ENCODE data around the gene MPDZ. TPM values are rescaled to one million over a fixed set of nuclear protein-coding genes. Genes with fewer than 3 reads are reported as not detected.

Gene MPDZ
- total and polyA plus RNA-seq, 2 of the 4 experiments (the other 2 are of a cell fraction): 18.8 to 39.3 TPM

DNA sequence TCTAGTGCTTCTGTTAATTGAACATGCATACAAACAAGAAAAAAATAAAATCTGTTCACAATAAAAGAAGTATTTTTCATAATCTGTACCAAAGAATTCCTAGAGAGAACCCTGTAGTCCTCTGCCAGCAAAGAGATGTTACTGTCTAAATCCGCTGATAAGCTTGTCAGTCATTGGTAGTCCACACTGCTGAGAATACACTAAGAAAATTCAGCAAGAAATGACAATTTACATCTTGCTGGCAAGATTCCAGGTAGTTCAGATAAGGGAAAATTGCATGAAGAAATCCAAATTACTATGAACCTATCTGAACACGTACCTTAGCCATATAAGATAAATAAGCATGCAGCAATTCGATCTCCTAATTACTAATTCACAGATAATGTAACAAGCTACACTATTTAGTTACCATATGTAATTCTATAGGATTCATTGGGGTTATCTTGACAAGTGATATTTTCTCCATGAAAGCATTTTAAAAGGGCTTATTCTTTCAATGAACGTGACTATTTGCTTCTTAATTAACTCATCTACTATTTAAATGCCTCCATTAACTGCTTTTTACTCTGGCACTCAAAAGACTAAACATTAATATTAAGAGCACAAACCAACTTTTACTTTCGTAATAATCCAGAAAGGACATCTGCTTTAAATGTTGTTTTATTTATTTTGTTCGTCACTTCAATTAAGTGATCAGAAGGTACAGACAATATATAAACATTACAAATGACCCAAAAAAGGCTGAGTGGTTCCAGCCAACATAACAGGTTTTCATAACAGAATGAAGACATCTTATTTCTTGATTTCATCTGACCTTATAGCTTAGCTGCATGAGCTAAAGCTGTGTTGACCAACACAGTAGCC lies 9.7 kb downstream of the MPDZ start:
- no peak overlapping the region for H4K8ac ChIP-seq (ENCODE audit: low read depth in 2 of 2, low read length in 2 of 2)
- H3K4me3 ChIP-seq (ENCODE audit: insufficient read depth, low read depth, low read length): no peak overlapping the region
- H4K5ac ChIP-seq (ENCODE audit: low read depth, low read length): no peak overlapping the region
- H3K9me1 ChIP-seq (ENCODE audit: insufficient read depth, low read length): no peaks in the 10 kb centered on the region
- H2BK120ac ChIP-seq (ENCODE audit: low read depth, low read length): no peak overlapping the region
- H2AK9ac ChIP-seq (replicated peaks; ENCODE audit: low read depth, low read length, poor library complexity): no peak overlapping the region
- peaks cover 2% of the 10 kb centered on the region; the same call in 1 of the 2 replicates for H3K9me3 ChIP-seq (ENCODE audit: control insufficient read depth, insufficient read depth, low read length)
- WGBS, 2 experiments (ENCODE audit: extremely low coverage in 2 of 2, insufficient read length in 1 of 2): no CpG with 5 or more reads among the region's 6 CpGs
- TF ChIP-seq NFE2L2 (IDR thresholded peaks at IDR 0.05; ENCODE audit: low read depth, low read length): no peak
- no peak for TF ChIP-seq POLR2A (IDR thresholded peaks at IDR 0.05; ENCODE audit: low read depth, low read length)
- TF ChIP-seq MAFK (IDR thresholded peaks at IDR 0.05; ENCODE audit: low read depth, low read length): no peak
- TF ChIP-seq RFX5 (IDR thresholded peaks at IDR 0.05; ENCODE audit: low read depth, low read length): no peak
- TF ChIP-seq RAD21 (IDR thresholded peaks at IDR 0.05; ENCODE audit: low read length): no peak
- TF ChIP-seq, protein P1, sequence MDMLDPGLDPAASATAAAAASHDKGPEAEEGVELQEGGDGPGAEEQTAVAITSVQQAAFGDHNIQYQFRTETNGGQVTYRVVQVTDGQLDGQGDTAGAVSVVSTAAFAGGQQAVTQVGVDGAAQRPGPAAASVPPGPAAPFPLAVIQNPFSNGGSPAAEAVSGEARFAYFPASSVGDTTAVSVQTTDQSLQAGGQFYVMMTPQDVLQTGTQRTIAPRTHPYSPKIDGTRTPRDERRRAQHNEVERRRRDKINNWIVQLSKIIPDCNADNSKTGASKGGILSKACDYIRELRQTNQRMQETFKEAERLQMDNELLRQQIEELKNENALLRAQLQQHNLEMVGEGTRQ (IDR thresholded peaks at IDR 0.05; ENCODE audit: low read depth, low read length): no peak
- no peak for TF ChIP-seq CHD1 (IDR thresholded peaks at IDR 0.05; ENCODE audit: low read depth, low read length)
- TF ChIP-seq MAZ (IDR thresholded peaks at IDR 0.05; ENCODE audit: borderline replicate concordance, low read depth, low read length): no peak
- no peak for TF ChIP-seq RCOR1 (IDR thresholded peaks at IDR 0.05; ENCODE audit: insufficient replicate concordance, low read length)
- TF ChIP-seq, protein P2, sequence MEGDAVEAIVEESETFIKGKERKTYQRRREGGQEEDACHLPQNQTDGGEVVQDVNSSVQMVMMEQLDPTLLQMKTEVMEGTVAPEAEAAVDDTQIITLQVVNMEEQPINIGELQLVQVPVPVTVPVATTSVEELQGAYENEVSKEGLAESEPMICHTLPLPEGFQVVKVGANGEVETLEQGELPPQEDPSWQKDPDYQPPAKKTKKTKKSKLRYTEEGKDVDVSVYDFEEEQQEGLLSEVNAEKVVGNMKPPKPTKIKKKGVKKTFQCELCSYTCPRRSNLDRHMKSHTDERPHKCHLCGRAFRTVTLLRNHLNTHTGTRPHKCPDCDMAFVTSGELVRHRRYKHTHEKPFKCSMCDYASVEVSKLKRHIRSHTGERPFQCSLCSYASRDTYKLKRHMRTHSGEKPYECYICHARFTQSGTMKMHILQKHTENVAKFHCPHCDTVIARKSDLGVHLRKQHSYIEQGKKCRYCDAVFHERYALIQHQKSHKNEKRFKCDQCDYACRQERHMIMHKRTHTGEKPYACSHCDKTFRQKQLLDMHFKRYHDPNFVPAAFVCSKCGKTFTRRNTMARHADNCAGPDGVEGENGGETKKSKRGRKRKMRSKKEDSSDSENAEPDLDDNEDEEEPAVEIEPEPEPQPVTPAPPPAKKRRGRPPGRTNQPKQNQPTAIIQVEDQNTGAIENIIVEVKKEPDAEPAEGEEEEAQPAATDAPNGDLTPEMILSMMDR (conservative IDR thresholded peaks at IDR 0.05; ENCODE audit: low read depth, low read length): no peak
- TF ChIP-seq MXI1 (IDR thresholded peaks at IDR 0.05; ENCODE audit: borderline replicate concordance, low read depth, low read length): no peak
- intact Hi-C loops (cut with micrococcal nuclease) (loop anchor here (10.0 kb wide), 2 partner anchors 145 to 1155 kb away; no protein-coding TSS in a partner anchor), dilution Hi-C loops (cut with HindIII; ENCODE audit: low sequenced_read_pairs, unreplicated experiment) (no loop called here), in situ Hi-C loops (cut with MboI; ENCODE audit: low sequenced_read_pairs) (no loop called here)
- ATAC-seq (ENCODE audit: low read depth) (no peak), DNase-seq (no peak)
- peaks cover 17% of the 10 kb centered on the region for H4K20me1 ChIP-seq (ENCODE audit: insufficient read depth, low read length)
- peaks cover 14 to 49% of the 10 kb centered on the region in 2 experiments for H3K79me1 ChIP-seq (ENCODE audit: low read depth in 1 of 2, low read length in 2 of 2)
- no peak overlapping the region for H3K9ac ChIP-seq (ENCODE audit: low read depth, low read length)
- no peak overlapping the region for H3K18ac ChIP-seq (ENCODE audit: low read depth, low read length)
- CTCF ChIA-PET: interaction anchor here (0.6 kb wide), 1 partner anchor 8 kb away, joined by 5 read pairs; no protein-coding TSS in a partner anchor
- no peak overlapping the region for H2BK20ac ChIP-seq (ENCODE audit: low read depth, low read length)
- no peak overlapping the region for H3K56ac ChIP-seq (ENCODE audit: extremely low read depth, insufficient read depth, low read length)
- H3K23ac ChIP-seq (ENCODE audit: low read depth, low read length): no peak overlapping the region
- no peak overlapping the region for H3K4me2 ChIP-seq (ENCODE audit: low read depth, low read length)
- no peak overlapping the region for H2BK15ac ChIP-seq (ENCODE audit: low read depth, low read length)
- no peaks in the 10 kb centered on the region for H3K27me3 ChIP-seq (ENCODE audit: control insufficient read depth, insufficient read depth, low read length)
- H3K4ac ChIP-seq (ENCODE audit: low read depth, low read length): no peak overlapping the region
- H3K36me3 ChIP-seq (ENCODE audit: control insufficient read depth, insufficient read depth, low read length): peaks cover 3% of the 10 kb centered on the region
- no TSS peak for BruUV-seq (replicated peaks)
- H3K4me1 ChIP-seq (ENCODE audit: control insufficient read depth, insufficient read depth, low read length): peaks cover 1% of the 10 kb centered on the region; the same call in 1 of the 2 replicates
- H3K14ac ChIP-seq (replicated peaks; ENCODE audit: low read depth, low read length): no peak overlapping the region
- no peak overlapping the region for H2AK5ac ChIP-seq (ENCODE audit: low read depth, low read length)
- no peak overlapping the region for H2AFZ ChIP-seq (replicated peaks; ENCODE audit: low read length, poor library complexity)
- POLR2A ChIA-PET (ENCODE audit: unreplicated experiment): no interaction called here
- no peak overlapping the region for H3K27ac ChIP-seq (ENCODE audit: insufficient read depth, low read length)
- no peak overlapping the region for H2BK5ac ChIP-seq (ENCODE audit: low read depth, low read length, poor library complexity, severe bottlenecking)
- H4K91ac ChIP-seq (ENCODE audit: insufficient read depth, low read depth, low read length): no peak overlapping the region
